Hepatocyte (in vitro differentiated cells): ENCODE data around the gene PCAT6.

Experiments
- EZH2 ChIP-seq: fragments of 200-600 bp; sonication (generic); IDR thresholded peaks from 2 replicates; pipeline ENCODE4 v1.6.1; 2016; ENCODE audit warnings: antibody characterized with exemption, mild to moderate bottlenecking, borderline replicate concordance
- EZH2phosphoT487 ChIP-seq: fragments of 200-600 bp; sonication (generic); IDR thresholded peaks from one replicate; pipeline ENCODE4 v1.6.1; 2018; ENCODE audit warnings: antibody characterized with exemption, mild to moderate bottlenecking, low read depth, moderate library complexity; ENCODE audit not compliant: unreplicated experiment, severe bottlenecking
- TF ChIP-seq, protein P1 (sequence below): fragments of 200-600 bp; sonication (generic); IDR thresholded peaks from 2 replicates; pipeline ENCODE4 v1.5.1; 2016; ENCODE audit warnings: antibody characterized with exemption, mild to moderate bottlenecking; ENCODE audit not compliant: poor library complexity

DNA sequence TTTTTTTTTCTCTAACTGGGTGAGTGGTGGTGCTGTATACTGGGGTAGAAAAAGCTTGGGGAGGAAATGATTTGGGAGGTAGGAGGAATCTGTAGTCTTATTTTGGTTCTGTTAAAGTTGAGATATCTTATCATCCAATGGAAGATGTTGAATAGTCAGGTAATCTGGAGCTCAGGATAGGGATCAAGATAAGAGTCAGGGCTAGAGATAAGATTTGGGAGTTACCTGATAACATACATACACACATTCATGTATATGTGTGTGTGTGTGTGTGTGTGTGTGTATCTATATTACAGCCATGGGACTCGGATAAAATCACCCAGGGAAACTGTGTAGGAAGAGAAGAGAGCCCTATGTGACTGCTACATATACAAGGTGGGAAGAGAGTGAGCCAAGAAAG is 8.1 kb downstream of the PCAT6 start:
- TF ChIP-seq, protein P1, sequence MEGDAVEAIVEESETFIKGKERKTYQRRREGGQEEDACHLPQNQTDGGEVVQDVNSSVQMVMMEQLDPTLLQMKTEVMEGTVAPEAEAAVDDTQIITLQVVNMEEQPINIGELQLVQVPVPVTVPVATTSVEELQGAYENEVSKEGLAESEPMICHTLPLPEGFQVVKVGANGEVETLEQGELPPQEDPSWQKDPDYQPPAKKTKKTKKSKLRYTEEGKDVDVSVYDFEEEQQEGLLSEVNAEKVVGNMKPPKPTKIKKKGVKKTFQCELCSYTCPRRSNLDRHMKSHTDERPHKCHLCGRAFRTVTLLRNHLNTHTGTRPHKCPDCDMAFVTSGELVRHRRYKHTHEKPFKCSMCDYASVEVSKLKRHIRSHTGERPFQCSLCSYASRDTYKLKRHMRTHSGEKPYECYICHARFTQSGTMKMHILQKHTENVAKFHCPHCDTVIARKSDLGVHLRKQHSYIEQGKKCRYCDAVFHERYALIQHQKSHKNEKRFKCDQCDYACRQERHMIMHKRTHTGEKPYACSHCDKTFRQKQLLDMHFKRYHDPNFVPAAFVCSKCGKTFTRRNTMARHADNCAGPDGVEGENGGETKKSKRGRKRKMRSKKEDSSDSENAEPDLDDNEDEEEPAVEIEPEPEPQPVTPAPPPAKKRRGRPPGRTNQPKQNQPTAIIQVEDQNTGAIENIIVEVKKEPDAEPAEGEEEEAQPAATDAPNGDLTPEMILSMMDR, result no peak
- TF ChIP-seq EZH2, result no peak
- TF ChIP-seq EZH2phosphoT487, result no peak
